ENCODE measurements around the gene PRDM16.

DNA sequence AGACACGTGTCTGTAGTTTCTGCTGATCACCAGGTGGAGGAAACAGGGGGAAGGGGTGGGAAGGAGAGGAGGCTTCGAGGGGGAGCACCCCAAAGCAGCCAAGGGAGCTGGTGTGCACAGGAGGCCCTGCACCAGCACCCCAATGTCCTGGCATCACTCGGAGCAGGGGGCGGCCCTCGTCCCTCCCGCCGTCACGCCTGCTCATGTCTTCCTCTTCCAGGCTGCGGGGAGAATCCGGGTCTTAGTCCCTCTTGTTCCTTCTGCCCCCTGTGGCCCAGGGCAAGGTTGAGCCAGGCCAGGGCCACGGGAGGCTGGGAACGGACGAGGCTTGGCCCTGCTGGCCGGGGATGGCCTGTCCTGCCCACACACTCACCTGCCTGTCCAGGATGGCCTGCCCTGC is 364.1 kb downstream of the PRDM16 start:
- no peak for TF ChIP-seq ZFP3 (CRISPR knock-in tag; IDR thresholded peaks at IDR 0.05)
- TF ChIP-seq ISL1 (CRISPR knock-in tag; IDR thresholded peaks at IDR 0.05), result no peak
- no peak for TF ChIP-seq RARB (CRISPR knock-in tag; IDR thresholded peaks at IDR 0.05)
- TF ChIP-seq CREB5 (CRISPR knock-in tag; IDR thresholded peaks at IDR 0.05; ENCODE audit: low read depth), result no peak
- TF ChIP-seq ZFP30 (CRISPR knock-in tag; IDR thresholded peaks at IDR 0.05), result no peak
- TF ChIP-seq OSR1 (CRISPR knock-in tag; IDR thresholded peaks at IDR 0.05), result no peak
- no peak for TF ChIP-seq TCF4 (CRISPR knock-in tag; IDR thresholded peaks at IDR 0.05; ENCODE audit: borderline replicate concordance)
- no peak for TF ChIP-seq PPARA (CRISPR knock-in tag; IDR thresholded peaks at IDR 0.05; ENCODE audit: borderline replicate concordance)
- TF ChIP-seq ZNF565 (CRISPR knock-in tag; conservative IDR thresholded peaks at IDR 0.05; ENCODE audit: low read depth), result no peak
- no peak for TF ChIP-seq CSRNP3 (CRISPR knock-in tag; IDR thresholded peaks at IDR 0.05)
